Measurements from ENCODE around the gene TLDC2.

DNA sequence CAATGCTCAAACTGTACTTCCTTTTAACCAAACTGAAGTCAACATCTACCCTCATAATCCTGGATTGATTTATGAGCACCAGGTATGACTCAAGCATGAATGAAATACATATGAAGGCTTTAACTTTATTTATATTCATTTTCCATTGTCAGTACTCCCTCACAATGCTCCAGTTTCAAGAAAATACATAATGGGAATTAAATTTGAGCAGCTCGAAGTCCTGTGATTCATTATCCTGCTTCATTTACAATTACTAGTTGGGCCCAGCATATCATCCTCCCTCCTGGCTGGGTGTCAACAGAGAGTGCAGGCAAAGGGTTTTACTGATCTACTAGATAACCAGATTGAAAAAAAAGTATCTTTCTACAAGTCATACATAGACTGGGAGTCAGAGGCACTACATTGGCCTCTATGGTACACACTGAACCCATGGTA lies 65.5 kb downstream of the TLDC2 start:
- TF ChIP-seq, protein P1, sequence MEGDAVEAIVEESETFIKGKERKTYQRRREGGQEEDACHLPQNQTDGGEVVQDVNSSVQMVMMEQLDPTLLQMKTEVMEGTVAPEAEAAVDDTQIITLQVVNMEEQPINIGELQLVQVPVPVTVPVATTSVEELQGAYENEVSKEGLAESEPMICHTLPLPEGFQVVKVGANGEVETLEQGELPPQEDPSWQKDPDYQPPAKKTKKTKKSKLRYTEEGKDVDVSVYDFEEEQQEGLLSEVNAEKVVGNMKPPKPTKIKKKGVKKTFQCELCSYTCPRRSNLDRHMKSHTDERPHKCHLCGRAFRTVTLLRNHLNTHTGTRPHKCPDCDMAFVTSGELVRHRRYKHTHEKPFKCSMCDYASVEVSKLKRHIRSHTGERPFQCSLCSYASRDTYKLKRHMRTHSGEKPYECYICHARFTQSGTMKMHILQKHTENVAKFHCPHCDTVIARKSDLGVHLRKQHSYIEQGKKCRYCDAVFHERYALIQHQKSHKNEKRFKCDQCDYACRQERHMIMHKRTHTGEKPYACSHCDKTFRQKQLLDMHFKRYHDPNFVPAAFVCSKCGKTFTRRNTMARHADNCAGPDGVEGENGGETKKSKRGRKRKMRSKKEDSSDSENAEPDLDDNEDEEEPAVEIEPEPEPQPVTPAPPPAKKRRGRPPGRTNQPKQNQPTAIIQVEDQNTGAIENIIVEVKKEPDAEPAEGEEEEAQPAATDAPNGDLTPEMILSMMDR (IDR thresholded peaks at IDR 0.05): no peak
- no peak for TF ChIP-seq POLR2AphosphoS5 (IDR thresholded peaks at IDR 0.05)
